Stimulated activated CD8-positive, alpha-beta memory T cell treated with anti-CD3 and anti-CD28 coated beads, Interleukin-7, amount 100 ng/mL, for 24 hours (primary cell): ENCODE data around the gene ZSCAN5A.
"Not testable (repeated sequence)": the region's sequence is repeated elsewhere in the genome, so short reads cannot be mapped to it uniquely, and the experiment has no call there.

Experiments used
- DNase-seq: peaks from one replicate; pipeline ENCODE4 v3.0.0-alpha.2; 2020; ENCODE audit warnings: low read depth

The ZSCAN5A gene

GRCh38 chr19:56209091-56209490 is 105.5 kb downstream of the ZSCAN5A start:
- no peak for DNase-seq

GRCh38 chr19:56207581-56207980 is 107.1 kb downstream of the ZSCAN5A start:
- DNase-seq, result not testable (repeated sequence)

- no peak for DNase-seq
These were observed 112.7 kb downstream of the ZSCAN5A start, which contains the start of gene ZSCAN5C for GRCh38 chr19:56201973-56202372. TSS of gene ZSCAN5C (plus strand) at chr19:56202273. CDS start at chr19:56205914, 3,641 bp downstream.

GRCh38 chr19:56199687-56200086 is 115.0 kb downstream of the ZSCAN5A start:
- DNase-seq, result no peak

- not testable (repeated sequence) for DNase-seq
These were observed 117.0 kb downstream of the ZSCAN5A start, which contains the start of gene ZSCAN5B for GRCh38 chr19:56197646-56198045. TSS of gene ZSCAN5B (minus strand) at chr19:56197783. CDS start at chr19:56193052, 4,731 bp downstream.

GRCh38 chr19:56193981-56194640 is 120.5 kb downstream of the ZSCAN5A start:
- DNase-seq, result no peak

GRCh38 chr19:56191711-56192110 is 122.9 kb downstream of the ZSCAN5A start:
- no peak for DNase-seq

- DNase-seq, result no peak
These were observed 123.5 kb downstream of the ZSCAN5A start for GRCh38 chr19:56191115-56191514.

- DNase-seq, result no peak
These were observed 124.9 kb downstream of the ZSCAN5A start for GRCh38 chr19:56189785-56190184.

GRCh38 chr19:56177564-56178243 is 136.9 kb downstream of the ZSCAN5A start:
- DNase-seq, result no peak

GRCh38 chr19:56176881-56177280 is 137.8 kb downstream of the ZSCAN5A start:
- no peak for DNase-seq

- not testable (repeated sequence) for DNase-seq
These were observed 138.3 kb downstream of the ZSCAN5A start for GRCh38 chr19:56176310-56176709.

- DNase-seq, result not testable (repeated sequence)
These were observed 138.8 kb downstream of the ZSCAN5A start, which contains the start of gene GALP for GRCh38 chr19:56175861-56176307. TSS of gene GALP (plus strand) at chr19:56176008. CDS start at chr19:56177109, 1,101 bp downstream.

- no peak for DNase-seq
These were observed 140.1 kb downstream of the ZSCAN5A start for GRCh38 chr19:56174550-56174949.

GRCh38 chr19:56174086-56174485 is 140.6 kb downstream of the ZSCAN5A start:
- DNase-seq, result no peak
